Peyer's patch (tissue), 4 donors: ENCODE data around the gene CDH4. TPM values are rescaled to one million over a fixed set of nuclear protein-coding genes. Genes with fewer than 3 reads are reported as not detected.

ENCODE experiments used
- DNase-seq, 3 donors: peaks; one replicate each; pipeline ENCODE4 v3.0.0-alpha.2; 2017 to 2019
- H3K27ac ChIP-seq, 4 donors: fragments of 200-600 bp; sonication (generic); one replicate each; pipeline ENCODE4 v1.5.1; 2016 to 2019
- H3K27me3 ChIP-seq, 2 donors: fragments of 200-600 bp; sonication (generic); one replicate each; pipeline ENCODE4 v1.5.1; 2019
- H3K36me3 ChIP-seq, 3 donors: fragments of 200-600 bp; sonication (generic); one replicate each; pipeline ENCODE4 v1.5.1; 2016 to 2019
- H3K4me1 ChIP-seq, 4 donors: fragments of 200-600 bp; sonication (generic); one replicate each; pipeline ENCODE4 v1.5.1; 2016 to 2019
- H3K4me3 ChIP-seq, 4 donors: fragments of 200-600 bp; sonication (generic); 1 replicate in 3 of 4; 2 replicates in 1 of 4; pipeline ENCODE4 v1.5.1; 2016 to 2019; ENCODE audit warnings: mild to moderate bottlenecking in 1 of 4
- H3K9me3 ChIP-seq, 4 donors: fragments of 200-600 bp; sonication (generic); one replicate each; pipeline ENCODE4 v1.5.1; 2016 to 2019; ENCODE audit warnings: mild to moderate bottlenecking in 1 of 4
- POLR2A ChIP-seq, 2 donors: fragments of 450-650 bp; IDR thresholded peaks; one replicate each; pipeline ENCODE4 v1.5.1; 2017; ENCODE audit warnings: antibody characterized with exemption in 2 of 2, mild to moderate bottlenecking in 2 of 2, moderate library complexity in 2 of 2
- total RNA-seq, 4 donors: library from RNA; depleted of rRNA; stranded (reverse); fragments of >200 nt; gene quantifications; one replicate each; pipeline ENCODE4 v1.1.0, GENCODE V29; 2016
- TF ChIP-seq, protein P1 (sequence below), 6 experiments: fragments of 450-650 bp in 4 of 6; fragments of 200-600 bp in 2 of 6; sonication (generic) in 1 of 6; IDR thresholded peaks; one replicate each; pipeline ENCODE4 v1.5.1; 2017 to 2019; ENCODE audit warnings: antibody characterized with exemption in 6 of 6, mild to moderate bottlenecking in 3 of 6, moderate library complexity in 1 of 6

The CDH4 gene
- total RNA-seq, 4 donors from 2014 or later, result 0.27 TPM; not detected in 3

DNA sequence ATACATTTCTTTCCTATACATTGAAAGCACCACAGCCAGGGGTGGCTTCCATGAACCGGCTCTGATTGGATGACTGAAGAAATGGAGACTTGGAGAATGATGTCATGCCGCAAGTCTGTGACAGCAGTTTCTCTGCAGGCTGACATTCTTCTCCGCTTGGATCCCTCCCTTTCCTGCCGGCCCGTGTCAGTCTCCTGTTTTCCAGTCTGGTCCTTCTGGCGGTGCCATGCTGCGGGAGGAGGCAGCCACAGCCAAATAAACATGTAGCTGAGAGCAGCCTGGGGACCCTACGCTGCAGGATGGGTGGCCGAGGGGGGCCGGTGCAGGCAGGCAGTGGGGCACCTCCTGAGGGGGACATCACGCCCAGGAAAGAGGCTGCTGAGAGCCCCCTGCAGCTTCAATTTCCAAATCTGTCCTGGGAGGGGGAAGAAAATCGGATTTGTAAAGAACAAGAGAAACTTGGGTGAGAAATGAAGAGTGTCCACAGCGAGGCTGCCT lies 635.6 kb downstream of the CDH4 start:
- H3K9me3 ChIP-seq, result no peaks in the 10 kb centered on the region
- H3K36me3 ChIP-seq, result no peaks in the 10 kb centered on the region
- TF ChIP-seq, protein P1, sequence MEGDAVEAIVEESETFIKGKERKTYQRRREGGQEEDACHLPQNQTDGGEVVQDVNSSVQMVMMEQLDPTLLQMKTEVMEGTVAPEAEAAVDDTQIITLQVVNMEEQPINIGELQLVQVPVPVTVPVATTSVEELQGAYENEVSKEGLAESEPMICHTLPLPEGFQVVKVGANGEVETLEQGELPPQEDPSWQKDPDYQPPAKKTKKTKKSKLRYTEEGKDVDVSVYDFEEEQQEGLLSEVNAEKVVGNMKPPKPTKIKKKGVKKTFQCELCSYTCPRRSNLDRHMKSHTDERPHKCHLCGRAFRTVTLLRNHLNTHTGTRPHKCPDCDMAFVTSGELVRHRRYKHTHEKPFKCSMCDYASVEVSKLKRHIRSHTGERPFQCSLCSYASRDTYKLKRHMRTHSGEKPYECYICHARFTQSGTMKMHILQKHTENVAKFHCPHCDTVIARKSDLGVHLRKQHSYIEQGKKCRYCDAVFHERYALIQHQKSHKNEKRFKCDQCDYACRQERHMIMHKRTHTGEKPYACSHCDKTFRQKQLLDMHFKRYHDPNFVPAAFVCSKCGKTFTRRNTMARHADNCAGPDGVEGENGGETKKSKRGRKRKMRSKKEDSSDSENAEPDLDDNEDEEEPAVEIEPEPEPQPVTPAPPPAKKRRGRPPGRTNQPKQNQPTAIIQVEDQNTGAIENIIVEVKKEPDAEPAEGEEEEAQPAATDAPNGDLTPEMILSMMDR (IDR thresholded peaks at IDR 0.05), result peak in 1 of 6 experiments; percentile 3
- no peak for TF ChIP-seq POLR2A (IDR thresholded peaks at IDR 0.05)
- H3K4me1 ChIP-seq, result no peaks in the 10 kb centered on the region
- H3K27me3 ChIP-seq, result no peaks in the 10 kb centered on the region
- no peak for DNase-seq
- no peak overlapping the region for H3K27ac ChIP-seq
- H3K4me3 ChIP-seq, result no peak overlapping the region

DNA sequence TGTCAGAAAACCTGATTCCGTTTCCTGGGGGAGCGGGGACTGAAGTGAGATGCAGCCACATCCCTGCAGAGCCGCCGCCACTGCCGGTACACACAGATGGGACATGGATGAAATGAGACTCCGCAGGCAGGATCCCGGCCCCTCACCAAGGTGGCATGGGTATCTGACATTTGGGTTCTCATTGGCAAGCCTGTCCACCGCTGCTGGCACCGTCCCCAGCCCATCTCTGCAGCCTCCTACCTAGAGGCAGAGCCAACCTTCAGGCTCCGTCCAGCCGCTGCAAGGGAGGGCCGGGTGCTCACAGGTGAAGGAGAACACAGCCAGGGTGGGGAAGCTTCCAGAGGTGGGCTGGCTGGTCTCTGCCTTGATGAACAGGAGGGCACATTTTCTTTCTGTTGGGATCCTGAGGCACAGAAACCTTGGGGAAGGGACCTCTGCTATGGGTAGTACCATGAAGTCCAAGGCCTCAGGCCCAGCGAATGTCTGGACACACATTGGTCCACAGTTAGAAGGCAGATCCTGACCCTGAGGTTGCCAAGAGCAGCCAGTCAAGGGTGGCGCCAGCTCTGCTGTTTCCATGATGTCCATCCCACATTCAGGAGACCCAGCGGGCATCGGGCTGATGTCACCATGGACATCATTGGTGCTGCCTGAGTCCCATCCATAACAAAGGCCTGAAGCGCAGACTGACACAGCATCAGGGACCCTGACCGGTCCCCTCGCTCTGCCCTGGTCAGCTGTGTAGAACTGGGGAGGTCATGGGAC lies 636.2 kb downstream of the CDH4 start:
- H3K36me3 ChIP-seq, result no peaks in the 10 kb centered on the region
- H3K9me3 ChIP-seq, result no peaks in the 10 kb centered on the region
- no peak for DNase-seq
- no peak overlapping the region for H3K4me3 ChIP-seq
- no peak overlapping the region for H3K27ac ChIP-seq
- no peaks in the 10 kb centered on the region for H3K4me1 ChIP-seq
- no peak for TF ChIP-seq POLR2A (IDR thresholded peaks at IDR 0.05)
- TF ChIP-seq, protein P1 (IDR thresholded peaks at IDR 0.05), result no peak
- H3K27me3 ChIP-seq, result no peaks in the 10 kb centered on the region

DNA sequence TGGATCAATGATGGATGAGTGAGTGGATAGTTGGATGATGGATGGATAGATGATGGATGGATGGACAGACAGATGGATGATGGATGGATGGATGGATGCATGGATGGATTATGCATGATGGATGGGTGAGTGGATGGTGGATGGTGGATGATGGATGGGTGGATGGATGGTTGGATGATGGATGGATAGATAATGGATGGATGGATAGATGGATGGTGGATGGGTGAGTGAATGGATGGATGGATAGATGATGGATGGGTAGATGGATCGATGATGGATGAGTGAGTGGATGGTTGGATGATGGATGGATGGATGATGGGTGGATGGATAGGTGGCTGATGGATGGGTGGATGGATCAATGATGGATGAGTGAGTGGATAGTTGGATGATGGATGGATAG lies 637.6 kb downstream of the CDH4 start:
- Histone ChIP-seq H3K4me3 (no peak overlapping the region), H3K9me3 (no peaks in the 10 kb centered on the region), H3K27ac (no peak overlapping the region), H3K36me3 (no peaks in the 10 kb centered on the region), H3K27me3 (no peaks in the 10 kb centered on the region), H3K4me1 (no peaks in the 10 kb centered on the region)
- TF ChIP-seq, protein P1 (IDR thresholded peaks at IDR 0.05), result no peak
- no peak for TF ChIP-seq POLR2A (IDR thresholded peaks at IDR 0.05)
- no peak for DNase-seq

DNA sequence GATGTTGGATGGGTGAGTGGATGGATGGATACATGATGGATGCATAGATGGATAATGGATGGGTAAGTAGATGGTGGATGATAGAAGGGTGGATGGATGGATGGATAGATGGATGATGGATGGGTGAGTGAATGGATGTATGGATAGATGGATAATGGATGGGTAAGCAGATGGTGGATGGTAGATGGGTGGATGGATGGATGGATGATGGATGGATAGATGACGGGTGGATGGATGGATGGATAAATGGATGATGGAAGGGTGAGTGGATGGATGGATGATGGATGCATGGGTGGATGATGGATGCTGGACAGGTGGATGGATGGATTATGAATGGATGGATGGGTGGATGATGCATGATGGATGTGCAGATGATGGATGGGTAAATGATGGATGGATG lies 638.1 kb downstream of the CDH4 start:
- H3K27me3 ChIP-seq, result no peaks in the 10 kb centered on the region
- no peak for DNase-seq
- no peak overlapping the region for H3K4me3 ChIP-seq
- no peak for TF ChIP-seq POLR2A (IDR thresholded peaks at IDR 0.05)
- TF ChIP-seq, protein P1 (IDR thresholded peaks at IDR 0.05), result no peak
- H3K27ac ChIP-seq, result no peak overlapping the region
- H3K36me3 ChIP-seq, result no peaks in the 10 kb centered on the region
- no peaks in the 10 kb centered on the region for H3K9me3 ChIP-seq
- H3K4me1 ChIP-seq, result no peaks in the 10 kb centered on the region

DNA sequence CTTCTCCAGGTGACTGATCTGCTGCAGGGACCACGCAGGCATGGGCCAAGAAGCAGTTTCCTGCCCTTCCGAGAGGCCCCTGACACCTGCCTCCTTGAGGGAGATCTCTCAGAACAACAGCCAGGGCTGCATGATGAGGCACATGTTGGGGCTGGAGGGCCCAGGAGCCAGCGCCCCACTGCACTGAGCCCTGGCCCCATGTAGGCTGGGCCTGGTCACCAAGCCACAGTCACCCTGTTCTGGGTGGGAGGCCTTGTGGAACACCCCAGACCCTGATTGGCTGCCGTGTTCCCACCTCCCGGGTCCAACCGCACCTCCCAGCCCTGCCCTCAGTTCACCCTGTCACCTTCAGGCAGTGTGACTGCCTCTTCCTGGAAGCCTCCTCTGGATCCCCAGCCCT lies 639.4 kb downstream of the CDH4 start:
- Histone ChIP-seq H3K27ac (no peak overlapping the region), H3K27me3 (no peaks in the 10 kb centered on the region), H3K4me3 (no peak overlapping the region), H3K4me1 (no peaks in the 10 kb centered on the region), H3K36me3 (no peaks in the 10 kb centered on the region), H3K9me3 (no peaks in the 10 kb centered on the region)
- DNase-seq, result no peak
- TF ChIP-seq, protein P1 (IDR thresholded peaks at IDR 0.05), result no peak
- no peak for TF ChIP-seq POLR2A (IDR thresholded peaks at IDR 0.05)
